Measurements from ENCODE around the gene COX4I1.
A peak's percentile ranks its signal among the peaks of the same experiment; 100 is the strongest.

The COX4I1 gene

GRCh38 chr16:85768199-85768598 lies 31.3 kb upstream of the COX4I1 start:
- DNase-seq = no peak

- DNase-seq = no peak
These were observed 28.8 kb upstream of the COX4I1 start for GRCh38 chr16:85770741-85771140.

GRCh38 chr16:85773044-85773443 lies 26.5 kb upstream of the COX4I1 start:
- no peak for DNase-seq

GRCh38 chr16:85774136-85774535 lies 25.4 kb upstream of the COX4I1 start:
- no peak for DNase-seq

- no peak for DNase-seq
These were observed 24.7 kb upstream of the COX4I1 start for GRCh38 chr16:85774811-85775210.

GRCh38 chr16:85777583-85778310 lies 21.7 kb upstream of the COX4I1 start:
- DNase-seq = no peak

- DNase-seq = no peak
These were observed 20.6 kb upstream of the COX4I1 start for GRCh38 chr16:85778873-85779272.

GRCh38 chr16:85780281-85780680 lies 19.2 kb upstream of the COX4I1 start:
- no peak for DNase-seq

GRCh38 chr16:85781156-85781555 lies 18.3 kb upstream of the COX4I1 start:
- no peak for DNase-seq

GRCh38 chr16:85781695-85782370 lies 17.7 kb upstream of the COX4I1 start:
- DNase-seq = no peak

- DNase-seq = no peak
These were observed 17.0 kb upstream of the COX4I1 start for GRCh38 chr16:85782451-85782850.

- DNase-seq = no peak
These were observed 16.1 kb upstream of the COX4I1 start for GRCh38 chr16:85783441-85783840.

GRCh38 chr16:85784813-85785212 lies 14.7 kb upstream of the COX4I1 start:
- no peak for DNase-seq

- no peak for DNase-seq
These were observed 13.6 kb upstream of the COX4I1 start for GRCh38 chr16:85785927-85786326.

- peak in 1 of 3 donors; percentile 7 for DNase-seq
These were observed 10.7 kb upstream of the COX4I1 start for GRCh38 chr16:85788819-85789218.

- DNase-seq = no peak
These were observed 9.7 kb upstream of the COX4I1 start for GRCh38 chr16:85789773-85790172.

- DNase-seq = no peak
These were observed 5.7 kb upstream of the COX4I1 start for GRCh38 chr16:85793662-85794298.

GRCh38 chr16:85794696-85795095 lies 4.8 kb upstream of the COX4I1 start:
- DNase-seq = no peak

GRCh38 chr16:85796152-85796551 lies 3.3 kb upstream of the COX4I1 start:
- DNase-seq = no peak

- DNase-seq = no peak
These were observed 2.9 kb upstream of the COX4I1 start for GRCh38 chr16:85796599-85796998.

- no peak for DNase-seq
These were observed 1.2 kb upstream of the COX4I1 start for GRCh38 chr16:85798283-85798776.

GRCh38 chr16:85798901-85799496 lies 496 bp upstream of the COX4I1 start:
- DNase-seq = peak; percentile 51 to 72 (median 56)

- peak in 1 of 3 donors; percentile 48 for DNase-seq
These were observed 800 bp downstream of the COX4I1 start for GRCh38 chr16:85800321-85800669.

GRCh38 chr16:85803570-85803969 lies 4.1 kb downstream of the COX4I1 start:
- no peak for DNase-seq

Measured in suppressor macrophage treated with lipopolysaccharide for 1 hour (primary cell).